HEK293 (cell line): ENCODE results near the gene CLCF1.

ENCODE experiments used
- CTCF ChIA-PET: fragments of 350-600 bp; formaldehyde crosslinking; extraction: SDS; loops from one replicate; lab custom pipeline; 2021; ENCODE audit warnings: antibody characterized with exemption; lab: Yijun Ruan, JAX
- POLR2A ChIA-PET: fragments of 300-600 bp; formaldehyde crosslinking; extraction: SDS; loops from one replicate; lab custom pipeline; 2020; ENCODE audit warnings: antibody characterized with exemption, inconsistent platforms; lab: Yijun Ruan, JAX
- H3K27ac ChIP-seq: fragments of 200-500 bp; sonication (Bioruptor generic); 2 replicates; pipeline ENCODE4 v1.5.1; 2014; ENCODE audit warnings: low read depth, low read length, control low read depth, inconsistent platforms; ENCODE audit errors: extremely low read depth
- H3K36me3 ChIP-seq, 2 experiments: fragments of 200-500 bp in 1 of 2; sonication (Bioruptor generic) in 1 of 2; 1 replicate in 1 of 2; 2 replicates in 1 of 2; pipeline ENCODE4 v1.5.1; 2014 to 2017; ENCODE audit warnings: inconsistent platforms in 2 of 2, low read length in 2 of 2; ENCODE audit not compliant: control insufficient read depth in 2 of 2, insufficient read depth in 1 of 2
- H3K4me1 ChIP-seq: fragments of 200-500 bp; sonication (Bioruptor generic); 2 replicates; pipeline ENCODE4 v1.5.1; 2014; ENCODE audit warnings: mild to moderate bottlenecking, low read length, inconsistent platforms; ENCODE audit not compliant: control insufficient read depth, insufficient read depth
- H3K4me3 ChIP-seq: 2 replicates; pipeline ENCODE4 v1.5.1; 2011; ENCODE audit warnings: low read depth, mild to moderate bottlenecking, control low read depth, low read length, moderate library complexity
- H3K9me3 ChIP-seq: fragments of 200-500 bp; sonication (Bioruptor generic); 2 replicates; pipeline ENCODE4 v1.5.1; 2014; ENCODE audit warnings: low read depth, low read length, inconsistent platforms; ENCODE audit not compliant: control insufficient read depth, insufficient read depth
- IKZF3 ChIP-seq: fragments of 450-650 bp; IDR thresholded peaks from 2 replicates; pipeline ENCODE4 v1.5.0; 2018; ENCODE audit warnings: missing biosample characterization, mild to moderate bottlenecking, missing genetic modification characterization, moderate library complexity
- KLF17 ChIP-seq: fragments of 450-650 bp; formaldehyde crosslinking; IDR thresholded peaks from 2 replicates; pipeline ENCODE4 v1.5.1; 2016; ENCODE audit warnings: missing biosample characterization, missing genetic modification characterization
- PRDM10 ChIP-seq: fragments of 450-650 bp; formaldehyde crosslinking; IDR thresholded peaks from 2 replicates; pipeline ENCODE4 v1.5.1; 2016; ENCODE audit warnings: missing biosample characterization, missing genetic modification characterization
- SP7 ChIP-seq: fragments of 450-650 bp; formaldehyde crosslinking; IDR thresholded peaks from 2 replicates; pipeline ENCODE4 v1.5.1; 2016; ENCODE audit warnings: missing biosample characterization, missing genetic modification characterization
- WT1 ChIP-seq: fragments of 450-650 bp; formaldehyde crosslinking; IDR thresholded peaks from 2 replicates; pipeline ENCODE4 v1.5.1; 2016; ENCODE audit warnings: missing biosample characterization, missing genetic modification characterization
- ZBTB20 ChIP-seq: fragments of 450-650 bp; formaldehyde crosslinking; IDR thresholded peaks from 2 replicates; pipeline ENCODE4 v1.5.1; 2016; ENCODE audit warnings: missing biosample characterization, missing genetic modification characterization
- ZFHX2 ChIP-seq: fragments of 450-650 bp; formaldehyde crosslinking; conservative IDR thresholded peaks from 2 replicates; pipeline ENCODE4 v1.5.1; 2016; ENCODE audit warnings: missing biosample characterization, missing genetic modification characterization
- ZNF138 ChIP-seq: fragments of 450-650 bp; formaldehyde crosslinking; IDR thresholded peaks from 2 replicates; pipeline ENCODE4 v1.5.1; 2016; ENCODE audit warnings: missing biosample characterization, missing genetic modification characterization, borderline replicate concordance
- ZNF155 ChIP-seq: fragments of 450-650 bp; formaldehyde crosslinking; IDR thresholded peaks from 2 replicates; pipeline ENCODE4 v1.5.1; 2016; ENCODE audit warnings: missing biosample characterization, missing genetic modification characterization
- ZNF174 ChIP-seq: fragments of 450-650 bp; formaldehyde crosslinking; IDR thresholded peaks from 2 replicates; pipeline ENCODE4 v1.5.0; 2017; ENCODE audit warnings: missing biosample characterization, mild to moderate bottlenecking, missing genetic modification characterization
- ZNF324 ChIP-seq: fragments of 450-650 bp; formaldehyde crosslinking; IDR thresholded peaks from 2 replicates; pipeline ENCODE4 v1.5.1; 2016; ENCODE audit warnings: missing biosample characterization, missing genetic modification characterization
- ZNF366 ChIP-seq: fragments of 450-650 bp; formaldehyde crosslinking; conservative IDR thresholded peaks from 2 replicates; pipeline ENCODE4 v1.5.1; 2016; ENCODE audit warnings: missing biosample characterization, missing genetic modification characterization
- ZNF529 ChIP-seq: fragments of 450-650 bp; formaldehyde crosslinking; IDR thresholded peaks from 2 replicates; pipeline ENCODE4 v1.5.1; 2017; ENCODE audit warnings: missing genetic modification characterization, missing biosample characterization; ENCODE audit not compliant: insufficient replicate concordance
- ZNF596 ChIP-seq: fragments of 450-650 bp; IDR thresholded peaks from 2 replicates; pipeline ENCODE4 v1.5.0; 2018; ENCODE audit warnings: missing biosample characterization, mild to moderate bottlenecking, missing genetic modification characterization, moderate library complexity
- TF ChIP-seq, protein P1 (sequence below): fragments of 450-650 bp; formaldehyde crosslinking; IDR thresholded peaks from 2 replicates; pipeline ENCODE4 v1.5.1; 2017; ENCODE audit warnings: missing biosample characterization, missing genetic modification characterization
- TF ChIP-seq, protein P2 (sequence below): fragments of 450-650 bp; formaldehyde crosslinking; conservative IDR thresholded peaks from 2 replicates; pipeline ENCODE4 v1.5.1; 2016; ENCODE audit warnings: low read depth, missing biosample characterization, missing genetic modification characterization

CLCF1 gene

DNA sequence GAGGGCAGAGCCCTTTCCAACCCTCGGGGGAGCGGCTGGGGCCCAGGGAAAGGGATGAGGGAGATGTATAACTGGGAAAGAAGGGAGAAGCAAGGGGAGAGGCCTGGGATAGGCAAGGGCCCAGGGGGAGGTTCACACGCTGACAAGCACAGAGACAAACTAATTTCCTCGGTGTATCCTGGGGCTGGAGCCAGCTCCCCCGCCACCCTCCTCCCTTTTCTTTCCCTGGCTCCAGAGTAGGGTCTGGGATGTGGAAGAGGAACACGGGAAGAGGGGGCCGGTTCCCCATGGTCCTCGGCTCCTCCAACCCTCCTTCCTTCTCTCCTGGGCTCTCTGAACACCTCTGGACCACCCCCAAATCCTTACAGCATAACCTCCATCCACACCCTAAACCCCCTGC lies 6.9 kb downstream of the CLCF1 start:
- Histone ChIP-seq H3K9me3 (no peaks in the 10 kb centered on the region), H3K36me3 (no peaks in the 10 kb centered on the region), H3K4me1 (no peaks in the 10 kb centered on the region; the same call in 1 of the 2 replicates), H3K4me3 (no peak overlapping the region), H3K27ac (no peak overlapping the region)
- ChIA-PET POLR2A (interaction anchor here (2.0 kb wide), 1 partner anchor 13 kb away, joined by 4 read pairs; no protein-coding TSS in a partner anchor), CTCF (interaction anchor here (1.0 to 30.4 kb wide), 5 partner anchors 9 to 49 kb away, joined by 3 to 898 read pairs (median 15); partner anchors contain the start of genes CLCF1 and RAD9A)
- TF ChIP-seq IKZF3 (tag by site-specific recombination) = no peak
- TF ChIP-seq ZNF155 = no peak
- no peak for TF ChIP-seq ZNF324 (tag by site-specific recombination)
- peak; percentile 88 for TF ChIP-seq PRDM10 (tag by site-specific recombination)
- no peak for TF ChIP-seq ZNF174 (tag by site-specific recombination)
- no peak for TF ChIP-seq SP7
- no peak for TF ChIP-seq KLF17 (tag by site-specific recombination)
- no peak for TF ChIP-seq WT1 (tag by site-specific recombination)
- no peak for TF ChIP-seq ZNF529 (tag by site-specific recombination)

DNA sequence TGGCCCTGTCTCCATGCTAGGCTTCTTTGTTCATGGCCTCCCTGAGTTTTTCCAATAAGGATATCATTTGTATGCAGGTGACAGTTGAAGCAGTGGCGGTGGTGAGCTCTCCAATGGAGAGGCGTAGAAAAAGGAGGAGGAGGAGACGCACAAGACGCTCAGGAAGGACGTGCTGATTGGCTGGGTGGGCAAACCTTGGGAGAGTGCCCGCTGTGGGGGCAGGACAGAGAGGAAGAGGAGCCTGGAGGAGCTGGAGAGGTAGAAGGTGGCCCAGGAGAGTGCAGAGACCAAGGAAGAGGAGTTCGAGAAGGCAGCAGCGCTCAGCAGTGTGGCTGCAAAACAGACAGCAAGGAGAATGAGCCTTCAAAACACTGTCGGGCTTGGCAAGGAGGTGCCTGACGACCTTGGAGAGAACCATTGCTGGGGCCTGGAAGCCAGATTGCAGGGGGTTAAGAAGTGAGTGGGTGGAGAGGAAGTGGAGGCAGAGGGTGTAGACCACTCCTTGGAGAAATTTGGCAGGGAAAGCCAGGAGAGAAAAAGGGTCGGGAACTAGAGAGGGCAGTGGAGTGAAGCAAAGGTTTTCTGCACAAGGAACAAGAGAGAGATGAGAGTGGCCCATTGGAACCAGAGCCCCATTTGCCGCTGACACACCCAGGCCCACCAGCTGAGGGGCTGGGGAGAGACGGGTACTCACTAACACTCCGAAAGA lies 7.5 kb downstream of the CLCF1 start:
- ChIA-PET CTCF (interaction anchor here (0.7 to 30.4 kb wide), 5 partner anchors 9 to 20 kb away, joined by 3 to 898 read pairs (median 15); partner anchors contain the start of genes CLCF1 and RAD9A), POLR2A (interaction anchor here (2.0 kb wide), 1 partner anchor 12 kb away, joined by 4 read pairs; no protein-coding TSS in a partner anchor)

More for the DNA sequence above, 7.5 kb downstream of the CLCF1 start:
- Histone ChIP-seq H3K27ac (no peak overlapping the region), H3K4me3 (no peak overlapping the region), H3K4me1 (no peaks in the 10 kb centered on the region), H3K9me3 (no peaks in the 10 kb centered on the region), H3K36me3 (no peaks in the 10 kb centered on the region)
- TF ChIP-seq ZFHX2 (tag by site-specific recombination) (peak; percentile 64), PRDM10 (tag by site-specific recombination) (no peak), ZNF596 (no peak), ZBTB20 (tag by site-specific recombination) (no peak), ZNF366 (tag by site-specific recombination) (no peak), ZNF138 (tag by site-specific recombination) (no peak)
- TF ChIP-seq, protein P1, sequence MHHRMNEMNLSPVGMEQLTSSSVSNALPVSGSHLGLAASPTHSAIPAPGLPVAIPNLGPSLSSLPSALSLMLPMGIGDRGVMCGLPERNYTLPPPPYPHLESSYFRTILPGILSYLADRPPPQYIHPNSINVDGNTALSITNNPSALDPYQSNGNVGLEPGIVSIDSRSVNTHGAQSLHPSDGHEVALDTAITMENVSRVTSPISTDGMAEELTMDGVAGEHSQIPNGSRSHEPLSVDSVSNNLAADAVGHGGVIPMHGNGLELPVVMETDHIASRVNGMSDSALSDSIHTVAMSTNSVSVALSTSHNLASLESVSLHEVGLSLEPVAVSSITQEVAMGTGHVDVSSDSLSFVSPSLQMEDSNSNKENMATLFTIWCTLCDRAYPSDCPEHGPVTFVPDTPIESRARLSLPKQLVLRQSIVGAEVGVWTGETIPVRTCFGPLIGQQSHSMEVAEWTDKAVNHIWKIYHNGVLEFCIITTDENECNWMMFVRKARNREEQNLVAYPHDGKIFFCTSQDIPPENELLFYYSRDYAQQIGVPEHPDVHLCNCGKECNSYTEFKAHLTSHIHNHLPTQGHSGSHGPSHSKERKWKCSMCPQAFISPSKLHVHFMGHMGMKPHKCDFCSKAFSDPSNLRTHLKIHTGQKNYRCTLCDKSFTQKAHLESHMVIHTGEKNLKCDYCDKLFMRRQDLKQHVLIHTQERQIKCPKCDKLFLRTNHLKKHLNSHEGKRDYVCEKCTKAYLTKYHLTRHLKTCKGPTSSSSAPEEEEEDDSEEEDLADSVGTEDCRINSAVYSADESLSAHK (tag by site-specific recombination) = no peak
- TF ChIP-seq, protein P2, sequence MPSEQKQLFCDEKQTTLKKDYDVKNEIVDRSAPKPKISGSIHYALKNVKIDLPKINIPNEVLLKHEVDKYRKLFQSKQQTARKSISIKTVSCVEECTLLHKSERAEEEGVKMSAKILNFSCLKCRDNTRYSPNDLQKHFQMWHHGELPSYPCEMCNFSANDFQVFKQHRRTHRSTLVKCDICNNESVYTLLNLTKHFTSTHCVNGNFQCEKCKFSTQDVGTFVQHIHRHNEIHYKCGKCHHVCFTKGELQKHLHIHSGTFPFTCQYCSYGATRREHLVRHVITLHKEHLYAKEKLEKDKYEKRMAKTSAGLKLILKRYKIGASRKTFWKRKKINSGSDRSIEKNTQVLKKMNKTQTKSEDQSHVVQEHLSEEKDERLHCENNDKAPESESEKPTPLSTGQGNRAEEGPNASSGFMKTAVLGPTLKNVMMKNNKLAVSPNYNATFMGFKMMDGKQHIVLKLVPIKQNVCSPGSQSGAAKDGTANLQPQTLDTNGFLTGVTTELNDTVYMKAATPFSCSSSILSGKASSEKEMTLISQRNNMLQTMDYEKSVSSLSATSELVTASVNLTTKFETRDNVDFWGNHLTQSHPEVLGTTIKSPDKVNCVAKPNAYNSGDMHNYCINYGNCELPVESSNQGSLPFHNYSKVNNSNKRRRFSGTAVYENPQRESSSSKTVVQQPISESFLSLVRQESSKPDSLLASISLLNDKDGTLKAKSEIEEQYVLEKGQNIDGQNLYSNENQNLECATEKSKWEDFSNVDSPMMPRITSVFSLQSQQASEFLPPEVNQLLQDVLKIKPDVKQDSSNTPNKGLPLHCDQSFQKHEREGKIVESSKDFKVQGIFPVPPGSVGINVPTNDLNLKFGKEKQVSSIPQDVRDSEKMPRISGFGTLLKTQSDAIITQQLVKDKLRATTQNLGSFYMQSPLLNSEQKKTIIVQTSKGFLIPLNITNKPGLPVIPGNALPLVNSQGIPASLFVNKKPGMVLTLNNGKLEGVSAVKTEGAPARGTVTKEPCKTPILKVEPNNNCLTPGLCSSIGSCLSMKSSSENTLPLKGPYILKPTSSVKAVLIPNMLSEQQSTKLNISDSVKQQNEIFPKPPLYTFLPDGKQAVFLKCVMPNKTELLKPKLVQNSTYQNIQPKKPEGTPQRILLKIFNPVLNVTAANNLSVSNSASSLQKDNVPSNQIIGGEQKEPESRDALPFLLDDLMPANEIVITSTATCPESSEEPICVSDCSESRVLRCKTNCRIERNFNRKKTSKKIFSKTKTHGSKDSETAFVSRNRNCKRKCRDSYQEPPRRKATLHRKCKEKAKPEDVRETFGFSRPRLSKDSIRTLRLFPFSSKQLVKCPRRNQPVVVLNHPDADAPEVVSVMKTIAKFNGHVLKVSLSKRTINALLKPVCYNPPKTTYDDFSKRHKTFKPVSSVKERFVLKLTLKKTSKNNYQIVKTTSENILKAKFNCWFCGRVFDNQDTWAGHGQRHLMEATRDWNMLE (tag by site-specific recombination) = no peak
